Stimulated activated CD4-positive, alpha-beta T cell treated with anti-CD3 and anti-CD28 coated beads, Interleukin-1b, Interleukin-23, amount 100 ng/mL, for 48 hours (primary cell): ENCODE results near the gene ANKRD36C.
"Not testable (repeated sequence)": the region's sequence is repeated elsewhere in the genome, so short reads cannot be mapped to it uniquely, and the experiment has no call there.

ENCODE experiments used
- DNase-seq: peaks from one replicate; pipeline ENCODE4 v3.0.0-alpha.2; 2020

Gene ANKRD36C

GRCh38 chr2:95796249-95797099 is 195.2 kb downstream of the ANKRD36C start:
- DNase-seq = not testable (repeated sequence)

GRCh38 chr2:95793970-95794369 is 197.7 kb downstream of the ANKRD36C start:
- DNase-seq = not testable (repeated sequence)

GRCh38 chr2:95790180-95790579 is 201.4 kb downstream of the ANKRD36C start:
- DNase-seq = not testable (repeated sequence)

- not testable (repeated sequence) for DNase-seq
Observed at GRCh38 chr2:95789385-95789784, 202.2 kb downstream of the ANKRD36C start.

GRCh38 chr2:95788642-95789041 is 203.0 kb downstream of the ANKRD36C start:
- DNase-seq = not testable (repeated sequence)
